Pancreas (tissue), 10 donors: ENCODE results near the gene NUDT15. TPM values are rescaled to one million over a fixed set of nuclear protein-coding genes. Genes with fewer than 3 reads are reported as not detected.

Source experiments
- ATAC-seq, 4 donors: fragments of 200-7000 bp; cut with Tn5 transposase; one replicate each; pipeline versions ENCODE4 v1.8.0 to v1.9.1; 2020; ENCODE audit warnings: mild to moderate bottlenecking in 4 of 4, moderate library complexity in 4 of 4
- DNase-seq, 6 donors: peaks; one replicate each; pipeline ENCODE4 v3.0.0-alpha.2; 2020
- FAIRE-seq: peaks from 2 replicates; lab custom pipeline; 2012; peaks lifted over from hg19 to GRCh38; lab: Jason Lieb, UNC
- H3K27ac ChIP-seq, 4 donors: fragments of 200-600 bp; sonication (generic); 1 replicate in 3 of 4; 2 replicates in 1 of 4; pipeline versions ENCODE4 v1.5.0 to v1.8.0; 2020
- H3K27me3 ChIP-seq, 4 donors: fragments of 200-600 bp; one replicate each; pipeline ENCODE4 v1.8.0; 2021
- H3K36me3 ChIP-seq, 3 donors: fragments of 200-600 bp; sonication (generic) in 1 of 3; one replicate each; pipeline versions ENCODE4 v1.5.0 to v1.8.0; 2020 to 2021
- H3K4me1 ChIP-seq, 3 donors: fragments of 200-600 bp; one replicate each; pipeline ENCODE4 v1.8.0; 2021
- H3K4me3 ChIP-seq, 4 donors: fragments of 200-600 bp; sonication (generic) in 2 of 4; one replicate each; pipeline versions ENCODE4 v1.5.0 to v1.8.0; 2020 to 2021
- H3K9me3 ChIP-seq, 4 donors: fragments of 200-600 bp; one replicate each; pipeline ENCODE4 v1.8.0; 2021
- CTCF ChIP-seq, 4 donors: fragments of 200-600 bp; sonication (generic) in 3 of 4; IDR thresholded peaks; one replicate each; pipeline versions ENCODE4 v1.5.0 to v1.8.0; 2021; ENCODE audit warnings: antibody characterized with exemption in 4 of 4
- WGBS, 2 donors: extraction: QIAGEN DNeasy Blood & Tissue Kit; methylation state at CpG; one replicate each; pipeline ENCODE4 v1.1.7; 2013; 5-methylcytosine and 5-hydroxymethylcytosine counted together
- intact Hi-C, 3 donors: fragments of 100-400 bp; cut with DNase I; formaldehyde crosslinking; loops; one replicate each; pipeline versions ENCODE4 v1.11.1 to v1.14.2; 2022
- polyA plus RNA-seq, 2 donors: library from polyadenylated mRNA; stranded (reverse); fragments of 200-250 nt; gene quantifications; one replicate each; pipeline ENCODE4 v1.2.3, GENCODE V29; 2013
- total RNA-seq, 6 donors: library from RNA; stranded (reverse); fragmentation: NEBNext Ultra II Directional in 4 of 6; extraction: Animal tissue kit (Norgen Biotek cat#: 25700) in 4 of 6; gene quantifications; one replicate each; pipeline versions ENCODE4 v1.2.1 to v1.2.4, GENCODE V29; 2021 to 2023
- donor health status: healthy with polysubstance abuse.
- donor health status: DM: no; HTN: no; CAD: no; lungs with moderate emphysema.
- donor health status: DM: no; HTN: no; CAD: no.
- donor health status: control.
- donor health status: control.
- donor health status: Bipolar disorder and iron deficiency.
- donor health status: DM: yes; HTN: yes; CAD: no.
- donor health status: DM: no; HTN: no; CAD: no.
- donor health status: DM: no; HTN: no; CAD: no.
- donor health status: DM: yes; HTN: yes; CAD: no.

NUDT15 gene
- total and polyA plus RNA-seq, 8 donors: 3.3 to 7.3 (median 5.6) TPM

GRCh38 chr13:48093588-48093987, 56.1 kb downstream of the NUDT15 start:
- Histone ChIP-seq H3K27ac (no peak overlapping the region), H3K36me3 (no peaks in the 10 kb centered on the region), H3K9me3 (no peaks in the 10 kb centered on the region), H3K4me1 (peaks cover 5 to 13% (median 9%) of the 10 kb centered on the region in 3 donors), H3K27me3 (no peaks in the 10 kb centered on the region), H3K4me3 (peak overlapping the region in 2 of 4 donors; percentile 99 to 100)
- ATAC-seq (no peak), FAIRE-seq (no peak), DNase-seq (no peak)
- TF ChIP-seq CTCF (IDR thresholded peaks at IDR 0.05): no peak
- intact Hi-C loops: no loop called here
- 68 to 72% methylated on average over 9 of the region's 9 CpGs for WGBS, 2 donors

- H3K36me3 ChIP-seq: no peaks in the 10 kb centered on the region
- H3K9me3 ChIP-seq: no peaks in the 10 kb centered on the region
- WGBS, 2 donors: 1% methylated on average over 14 of the region's 14 CpGs
- peak; percentile 2 to 15 (median 8) for ATAC-seq
- no peaks in the 10 kb centered on the region for H3K27me3 ChIP-seq
- H3K4me1 ChIP-seq: peaks cover 5 to 13% (median 9%) of the 10 kb centered on the region in 3 donors
- no peak for FAIRE-seq
- peak overlapping the region; percentile 94 to 100 (median 98) for H3K4me3 ChIP-seq
- no peak for TF ChIP-seq CTCF (IDR thresholded peaks at IDR 0.05)
- intact Hi-C loops: no loop called here
- DNase-seq: no peak
- H3K27ac ChIP-seq: peak overlapping the region; percentile 48 to 67 (median 56)
These were observed 56.9 kb downstream of the NUDT15 start for GRCh38 chr13:48094404-48094780.

GRCh38 chr13:48094781-48095502, 57.4 kb downstream of the NUDT15 start, which contains the start of gene MED4:
TSS of gene MED4 (minus strand) at chr13:48095104. CDS start at chr13:48095078, 26 bp downstream.
- peak; percentile 98 to 99 (median 99) for TF ChIP-seq CTCF (IDR thresholded peaks at IDR 0.05)
- peaks cover 5 to 13% (median 9%) of the 10 kb centered on the region in 3 donors for H3K4me1 ChIP-seq
- H3K27ac ChIP-seq: peak within 1 kb of the TSS; percentile 48 to 67 (median 56)
- intact Hi-C loops: no loop called here
- H3K9me3 ChIP-seq: no peaks in the 10 kb centered on the region
- H3K4me3 ChIP-seq: peak within 1 kb of the TSS; percentile 94 to 100 (median 98)
- ATAC-seq (peak; percentile 99 to 100 (median 100)), FAIRE-seq (no peak), DNase-seq (peak; percentile 92 to 99 (median 96))
- WGBS, 2 donors: 10% methylated on average over 52 to 54 of the region's 54 CpGs
- H3K36me3 ChIP-seq: no peaks in the 10 kb centered on the region
- no peaks in the 10 kb centered on the region for H3K27me3 ChIP-seq

- no peak for FAIRE-seq
- TF ChIP-seq CTCF (IDR thresholded peaks at IDR 0.05): no peak
- intact Hi-C loops: no loop called here
- H3K27ac ChIP-seq: no peak overlapping the region
- peaks cover 5 to 10% (median 9%) of the 10 kb centered on the region in 3 donors for H3K4me1 ChIP-seq
- no peaks in the 10 kb centered on the region for H3K36me3 ChIP-seq
- no peaks in the 10 kb centered on the region for H3K9me3 ChIP-seq
- no peak for ATAC-seq
- no peak overlapping the region for H3K4me3 ChIP-seq
- 18 to 30% methylated on average over 3 of the region's 3 CpGs for WGBS, 2 donors
- DNase-seq: no peak
- no peaks in the 10 kb centered on the region for H3K27me3 ChIP-seq
These were observed 59.1 kb downstream of the NUDT15 start for GRCh38 chr13:48096670-48097069.

Other genes with a start within 250 kb of the NUDT15 start
- gene SUCLA2, start 36.5 kb upstream of the NUDT15 start, total RNA-seq: 10 to 100 TPM in 5 of 6 donors, 1 to 10 TPM in 1; 9.8 to 20.7 (median 14.4) TPM
- gene SUCLA2, start 36.5 kb upstream of the NUDT15 start, polyA plus RNA-seq: 10 to 100 TPM; 10.5 to 20.6 TPM
- gene MED4, start 57.4 kb downstream of the NUDT15 start, total RNA-seq: 10 to 100 TPM; 12.0 to 19.6 (median 14.3) TPM
- gene MED4, start 57.4 kb downstream of the NUDT15 start, polyA plus RNA-seq: 10 to 100 TPM; 23.3 to 34.9 TPM
- 100 to 1,000 TPM; 138 to 361 (median 186) TPM for gene ITM2B, start 195.5 kb downstream of the NUDT15 start, total RNA-seq
- 100 to 1,000 TPM; 114 to 329 TPM for gene ITM2B, start 195.5 kb downstream of the NUDT15 start, polyA plus RNA-seq